ENCODE measurements around the gene OR10Z1.

- TF ChIP-seq POLR2A (IDR thresholded peaks at IDR 0.05) (no peak), CTCF (IDR thresholded peaks at IDR 0.05) (no peak)
These were observed 21.1 kb upstream of the OR10Z1 start for GRCh38 chr1:158583962-158584361.

Data from heart left ventricle (tissue), 13 donors.